ENCODE data around the gene TROAP.
A peak's percentile ranks its signal among the peaks of the same experiment; 100 is the strongest.

The TROAP gene

DNA sequence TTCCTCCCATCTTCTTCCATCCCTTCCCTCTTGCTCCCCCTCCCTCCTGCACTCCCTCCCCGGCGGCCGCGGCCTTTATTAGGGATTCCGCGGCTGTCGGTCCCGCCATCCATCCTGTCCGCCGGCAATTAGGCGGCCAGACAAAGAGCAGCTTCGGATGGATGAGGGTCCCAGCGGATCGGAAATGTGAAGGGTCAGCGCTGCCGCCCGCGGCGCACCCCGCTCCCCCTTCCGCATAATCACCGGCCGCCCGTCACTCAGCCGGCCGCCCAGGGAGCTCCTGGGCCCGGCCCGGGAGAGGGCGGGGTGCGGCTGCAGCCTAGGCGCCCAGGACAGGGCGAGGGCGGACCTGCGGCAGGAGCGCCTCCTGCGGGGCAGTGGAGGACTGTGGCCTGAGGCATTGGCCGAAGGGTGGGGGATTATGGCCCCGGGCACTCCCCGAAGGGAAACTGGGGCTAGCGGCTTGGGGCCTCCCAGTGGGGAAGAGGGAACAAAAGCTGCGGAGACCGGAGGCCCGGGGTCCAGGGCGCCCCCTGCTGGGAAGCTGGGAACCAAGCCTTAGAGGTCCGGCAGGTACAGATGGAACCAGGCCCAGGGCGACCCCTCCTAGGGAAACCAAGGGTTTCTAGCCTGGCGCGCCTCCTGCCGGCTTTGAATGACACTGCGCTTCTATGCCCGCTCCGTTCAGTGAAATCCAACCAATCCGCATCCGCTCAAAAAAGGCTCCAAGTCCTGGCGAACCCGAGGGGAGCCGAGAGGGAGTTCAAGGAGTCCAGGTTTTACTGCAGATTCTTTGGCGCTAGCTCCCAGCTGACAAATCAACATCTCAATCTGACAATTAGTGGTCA, 19.2 kb downstream of the TROAP start (continued):
- TF ChIP-seq SP7 (tag by site-specific recombination; IDR thresholded peaks at IDR 0.05) (0 out of 2 replicates have a peak, but pooled peaks have one; percentile 39), ZNF146 (tag by site-specific recombination; IDR thresholded peaks at IDR 0.05) (no peak), ZBTB1 (tag by site-specific recombination; IDR thresholded peaks at IDR 0.05) (no peak), ZNF366 (tag by site-specific recombination; conservative IDR thresholded peaks at IDR 0.05) (no peak), ZNF529 (tag by site-specific recombination; IDR thresholded peaks at IDR 0.05; ENCODE audit: insufficient replicate concordance) (no peak), ZNF112 (tag by site-specific recombination; IDR thresholded peaks at IDR 0.05) (no peak), TRIM28 (IDR thresholded peaks at IDR 0.05; ENCODE audit: borderline replicate concordance, low read length) (0 out of 2 replicates have a peak, but pooled peaks have one; percentile 49), ZNF558 (tag by site-specific recombination; IDR thresholded peaks at IDR 0.05) (no peak), SETDB1 (IDR thresholded peaks at IDR 0.05; ENCODE audit: insufficient read length, low read length) (peak; percentile 58), KLF7 (tag by site-specific recombination; IDR thresholded peaks at IDR 0.05; ENCODE audit: borderline replicate concordance) (0 out of 2 replicates have a peak, but pooled peaks have one; percentile 23), ZNF335 (tag by site-specific recombination; conservative IDR thresholded peaks at IDR 0.05) (peak; percentile 71; the same call in 1 of the 2 replicates), ZNF561 (tag by site-specific recombination; IDR thresholded peaks at IDR 0.05; ENCODE audit: borderline replicate concordance) (peak; percentile 30; the same call in 1 of the 2 replicates), ZNF521 (tag by site-specific recombination; IDR thresholded peaks at IDR 0.05) (no peak), MZF1 (tag by site-specific recombination; IDR thresholded peaks at IDR 0.05; ENCODE audit: borderline replicate concordance) (peak; percentile 67; the same call in 1 of the 2 replicates), ZNF37A (tag by site-specific recombination; IDR thresholded peaks at IDR 0.05) (no peak), HOXA7 (CRISPR knock-in tag; IDR thresholded peaks at IDR 0.05; ENCODE audit: borderline replicate concordance) (no peak), ZNF843 (tag by site-specific recombination; IDR thresholded peaks at IDR 0.05) (no peak), ZNF792 (tag by site-specific recombination; IDR thresholded peaks at IDR 0.05) (no peak), ZEB2 (tag by site-specific recombination; IDR thresholded peaks at IDR 0.05) (peak; percentile 78), ZSCAN23 (tag by site-specific recombination; IDR thresholded peaks at IDR 0.05) (no peak), MEIS1 (CRISPR knock-in tag; IDR thresholded peaks at IDR 0.05; ENCODE audit: borderline replicate concordance) (no peak), ZNF2 (tag by site-specific recombination; IDR thresholded peaks at IDR 0.05) (0 out of 2 replicates have a peak, but pooled peaks have one; percentile 12), ZNF777 (tag by site-specific recombination; IDR thresholded peaks at IDR 0.05; ENCODE audit: borderline replicate concordance) (no peak), ZNF354C (tag by site-specific recombination; IDR thresholded peaks at IDR 0.05; ENCODE audit: borderline replicate concordance, low read depth) (no peak), ZBTB17 (tag by site-specific recombination; IDR thresholded peaks at IDR 0.05) (peak; percentile 53; the same call in 1 of the 2 replicates), ZBTB48 (tag by site-specific recombination; IDR thresholded peaks at IDR 0.05) (peak; percentile 26; the same call in 1 of the 2 replicates), SALL2 (tag by site-specific recombination; IDR thresholded peaks at IDR 0.05; ENCODE audit: borderline replicate concordance) (no peak), KLF9 (tag by site-specific recombination; IDR thresholded peaks at IDR 0.05; ENCODE audit: low read depth) (no peak), HOXD13 (CRISPR knock-in tag; IDR thresholded peaks at IDR 0.05; ENCODE audit: borderline replicate concordance) (no peak), ZBTB8A (tag by site-specific recombination; IDR thresholded peaks at IDR 0.05) (peak; percentile 83), FEZF1 (tag by site-specific recombination; IDR thresholded peaks at IDR 0.05) (no peak)
- TF ChIP-seq, protein P1, sequence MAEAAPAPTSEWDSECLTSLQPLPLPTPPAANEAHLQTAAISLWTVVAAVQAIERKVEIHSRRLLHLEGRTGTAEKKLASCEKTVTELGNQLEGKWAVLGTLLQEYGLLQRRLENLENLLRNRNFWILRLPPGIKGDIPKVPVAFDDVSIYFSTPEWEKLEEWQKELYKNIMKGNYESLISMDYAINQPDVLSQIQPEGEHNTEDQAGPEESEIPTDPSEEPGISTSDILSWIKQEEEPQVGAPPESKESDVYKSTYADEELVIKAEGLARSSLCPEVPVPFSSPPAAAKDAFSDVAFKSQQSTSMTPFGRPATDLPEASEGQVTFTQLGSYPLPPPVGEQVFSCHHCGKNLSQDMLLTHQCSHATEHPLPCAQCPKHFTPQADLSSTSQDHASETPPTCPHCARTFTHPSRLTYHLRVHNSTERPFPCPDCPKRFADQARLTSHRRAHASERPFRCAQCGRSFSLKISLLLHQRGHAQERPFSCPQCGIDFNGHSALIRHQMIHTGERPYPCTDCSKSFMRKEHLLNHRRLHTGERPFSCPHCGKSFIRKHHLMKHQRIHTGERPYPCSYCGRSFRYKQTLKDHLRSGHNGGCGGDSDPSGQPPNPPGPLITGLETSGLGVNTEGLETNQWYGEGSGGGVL (tag by site-specific recombination; IDR thresholded peaks at IDR 0.05): 0 out of 2 replicates have a peak, but pooled peaks have one; percentile 11
- TF ChIP-seq, protein P2, sequence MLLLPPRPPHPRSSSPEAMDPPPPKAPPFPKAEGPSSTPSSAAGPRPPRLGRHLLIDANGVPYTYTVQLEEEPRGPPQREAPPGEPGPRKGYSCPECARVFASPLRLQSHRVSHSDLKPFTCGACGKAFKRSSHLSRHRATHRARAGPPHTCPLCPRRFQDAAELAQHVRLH (tag by site-specific recombination; IDR thresholded peaks at IDR 0.05): no peak; the same call in 1 of the 2 replicates
- TF ChIP-seq, protein P3, sequence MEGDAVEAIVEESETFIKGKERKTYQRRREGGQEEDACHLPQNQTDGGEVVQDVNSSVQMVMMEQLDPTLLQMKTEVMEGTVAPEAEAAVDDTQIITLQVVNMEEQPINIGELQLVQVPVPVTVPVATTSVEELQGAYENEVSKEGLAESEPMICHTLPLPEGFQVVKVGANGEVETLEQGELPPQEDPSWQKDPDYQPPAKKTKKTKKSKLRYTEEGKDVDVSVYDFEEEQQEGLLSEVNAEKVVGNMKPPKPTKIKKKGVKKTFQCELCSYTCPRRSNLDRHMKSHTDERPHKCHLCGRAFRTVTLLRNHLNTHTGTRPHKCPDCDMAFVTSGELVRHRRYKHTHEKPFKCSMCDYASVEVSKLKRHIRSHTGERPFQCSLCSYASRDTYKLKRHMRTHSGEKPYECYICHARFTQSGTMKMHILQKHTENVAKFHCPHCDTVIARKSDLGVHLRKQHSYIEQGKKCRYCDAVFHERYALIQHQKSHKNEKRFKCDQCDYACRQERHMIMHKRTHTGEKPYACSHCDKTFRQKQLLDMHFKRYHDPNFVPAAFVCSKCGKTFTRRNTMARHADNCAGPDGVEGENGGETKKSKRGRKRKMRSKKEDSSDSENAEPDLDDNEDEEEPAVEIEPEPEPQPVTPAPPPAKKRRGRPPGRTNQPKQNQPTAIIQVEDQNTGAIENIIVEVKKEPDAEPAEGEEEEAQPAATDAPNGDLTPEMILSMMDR (tag by site-specific recombination; IDR thresholded peaks at IDR 0.05): peak; percentile 88
- TF ChIP-seq, protein P4, sequence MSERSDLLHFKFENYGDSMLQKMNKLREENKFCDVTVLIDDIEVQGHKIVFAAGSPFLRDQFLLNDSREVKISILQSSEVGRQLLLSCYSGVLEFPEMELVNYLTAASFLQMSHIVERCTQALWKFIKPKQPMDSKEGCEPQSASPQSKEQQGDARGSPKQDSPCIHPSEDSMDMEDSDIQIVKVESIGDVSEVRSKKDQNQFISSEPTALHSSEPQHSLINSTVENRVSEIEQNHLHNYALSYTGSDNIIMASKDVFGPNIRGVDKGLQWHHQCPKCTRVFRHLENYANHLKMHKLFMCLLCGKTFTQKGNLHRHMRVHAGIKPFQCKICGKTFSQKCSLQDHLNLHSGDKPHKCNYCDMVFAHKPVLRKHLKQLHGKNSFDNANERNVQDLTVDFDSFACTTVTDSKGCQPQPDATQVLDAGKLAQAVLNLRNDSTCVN (tag by site-specific recombination; optimal IDR thresholded peaks at IDR 0.05): no peak

Data from HEK293 (cell line).